SK-N-SH treated with all-trans-retinoic acid at 6 μM for 48 hours (cell line): ENCODE data around the gene NMUR1.

Experiments used
- ATAC-seq: fragments of 200-7000 bp; cut with Tn5 transposase; 3 replicates; pipeline ENCODE4 v1.9.1; 2020; ENCODE audit warnings: mild to moderate bottlenecking, moderate library complexity
- ARNTL ChIP-seq: fragments of 450-650 bp; formaldehyde crosslinking; IDR thresholded peaks from 2 replicates; pipeline ENCODE4 v1.5.0; 2020; ENCODE audit warnings: low read depth, mild to moderate bottlenecking, moderate library complexity, borderline replicate concordance
- BACH2 ChIP-seq: fragments of 250-450 bp; sonication (Bioruptor Pico); IDR thresholded peaks from 2 replicates; pipeline ENCODE4 v1.9.0; 2021; ENCODE audit warnings: mild to moderate bottlenecking, borderline replicate concordance
- CREB5 ChIP-seq: fragments of 250-450 bp; sonication (Bioruptor Pico); IDR thresholded peaks from 2 replicates; pipeline ENCODE4 v1.5.1; 2020; ENCODE audit warnings: low read depth, mild to moderate bottlenecking, moderate library complexity
- CSDC2 ChIP-seq: fragments of 250-450 bp; sonication (Bioruptor Pico); IDR thresholded peaks from 2 replicates; pipeline ENCODE4 v1.5.0; 2020; ENCODE audit warnings: mild to moderate bottlenecking, moderate library complexity
- CSRNP3 ChIP-seq: fragments of 250-450 bp; sonication (Bioruptor Pico); IDR thresholded peaks from 2 replicates; pipeline ENCODE4 v1.5.1; 2021; ENCODE audit warnings: mild to moderate bottlenecking, moderate library complexity
- ESRRG ChIP-seq: fragments of 250-450 bp; sonication (Bioruptor Pico); IDR thresholded peaks from 2 replicates; pipeline ENCODE4 v1.6.1; 2021; ENCODE audit warnings: mild to moderate bottlenecking
- GLIS3 ChIP-seq: fragments of 250-450 bp; sonication (Bioruptor Pico); IDR thresholded peaks from 2 replicates; pipeline ENCODE4 v1.5.0; 2020; ENCODE audit warnings: mild to moderate bottlenecking, moderate library complexity
- ISL1 ChIP-seq: fragments of 250-450 bp; sonication (Bioruptor Pico); IDR thresholded peaks from 2 replicates; pipeline ENCODE4 v2.1.2; 2022; ENCODE audit warnings: mild to moderate bottlenecking, moderate library complexity
- OSR1 ChIP-seq: fragments of 250-450 bp; sonication (Bioruptor Pico); IDR thresholded peaks from 2 replicates; pipeline ENCODE4 v1.8.0; 2022; ENCODE audit warnings: moderate library complexity, mild to moderate bottlenecking, inconsistent platforms
- POU6F1 ChIP-seq: fragments of 250-450 bp; sonication (Bioruptor Pico); IDR thresholded peaks from 2 replicates; pipeline ENCODE4 v1.8.0; 2021; ENCODE audit warnings: low read depth, mild to moderate bottlenecking, moderate library complexity, borderline replicate concordance
- PPARA ChIP-seq: fragments of 250-450 bp; sonication (Bioruptor Pico); IDR thresholded peaks from 2 replicates; pipeline ENCODE4 v1.5.0; 2020; ENCODE audit warnings: mild to moderate bottlenecking, borderline replicate concordance
- RARB ChIP-seq: fragments of 250-450 bp; sonication (Bioruptor Pico); IDR thresholded peaks from 2 replicates; pipeline ENCODE4 v1.8.0; 2021; ENCODE audit warnings: mild to moderate bottlenecking, moderate library complexity
- SNAI2 ChIP-seq: fragments of 250-450 bp; sonication (Bioruptor Pico); IDR thresholded peaks from 2 replicates; pipeline ENCODE4 v1.5.0; 2020; ENCODE audit warnings: mild to moderate bottlenecking, moderate library complexity
- TCF4 ChIP-seq: fragments of 250-450 bp; sonication (Bioruptor Pico); IDR thresholded peaks from 2 replicates; pipeline ENCODE4 v1.8.0; 2021; ENCODE audit warnings: mild to moderate bottlenecking, moderate library complexity, borderline replicate concordance
- TOX ChIP-seq: fragments of 250-450 bp; sonication (Bioruptor Pico); IDR thresholded peaks from 2 replicates; pipeline ENCODE4 v1.8.0; 2021; ENCODE audit warnings: mild to moderate bottlenecking, moderate library complexity, borderline replicate concordance
- TSHZ2 ChIP-seq: fragments of 250-450 bp; sonication (Bioruptor Pico); IDR thresholded peaks from 2 replicates; pipeline ENCODE4 v1.5.0; 2020; ENCODE audit warnings: mild to moderate bottlenecking, moderate library complexity
- ZC3H10 ChIP-seq: fragments of 250-450 bp; sonication (Bioruptor Pico); IDR thresholded peaks from 2 replicates; pipeline ENCODE4 v1.5.1; 2021; ENCODE audit warnings: mild to moderate bottlenecking, moderate library complexity
- ZFP3 ChIP-seq: fragments of 250-450 bp; sonication (Bioruptor Pico); IDR thresholded peaks from 2 replicates; pipeline ENCODE4 v1.5.0; 2020; ENCODE audit warnings: mild to moderate bottlenecking, moderate library complexity
- ZNF70 ChIP-seq: fragments of 450-650 bp; formaldehyde crosslinking; IDR thresholded peaks from 2 replicates; pipeline ENCODE4 v1.5.0; 2020; ENCODE audit warnings: mild to moderate bottlenecking, moderate library complexity
- ZNF8 ChIP-seq: fragments of 450-650 bp; formaldehyde crosslinking; IDR thresholded peaks from 2 replicates; pipeline ENCODE4 v1.5.0; 2020; ENCODE audit warnings: mild to moderate bottlenecking, moderate library complexity

The NMUR1 gene

GRCh38 chr2:231526341-231527090 lies 3.7 kb downstream of the NMUR1 start:
- no peak for ATAC-seq
- no peak for TF ChIP-seq ZNF8 (CRISPR knock-in tag)
- TF ChIP-seq ZFP3 = no peak
- TF ChIP-seq TOX (CRISPR knock-in tag) = no peak
- no peak for TF ChIP-seq GLIS3
- no peak for TF ChIP-seq CSDC2
- TF ChIP-seq TCF4 (CRISPR knock-in tag) = no peak
- no peak for TF ChIP-seq CSRNP3 (CRISPR knock-in tag)
- no peak for TF ChIP-seq SNAI2 (CRISPR knock-in tag)
- TF ChIP-seq TSHZ2 (CRISPR knock-in tag) = no peak
- TF ChIP-seq ZC3H10 (CRISPR knock-in tag) = no peak
- no peak for TF ChIP-seq ZNF70 (CRISPR knock-in tag)
- no peak for TF ChIP-seq ESRRG (CRISPR knock-in tag)
- no peak for TF ChIP-seq PPARA (CRISPR knock-in tag)
- TF ChIP-seq BACH2 (CRISPR knock-in tag) = no peak
- no peak for TF ChIP-seq RARB
- TF ChIP-seq, all 23 proteins: peak for 0

GRCh38 chr2:231525248-231526163 lies 4.7 kb downstream of the NMUR1 start:
- ATAC-seq = no peak
- TF ChIP-seq TCF4 (CRISPR knock-in tag) = no peak
- TF ChIP-seq POU6F1 (CRISPR knock-in tag) = no peak

- TF ChIP-seq CSRNP3 (CRISPR knock-in tag) (no peak), ESRRG (CRISPR knock-in tag) (no peak), CREB5 (CRISPR knock-in tag) (no peak), OSR1 (CRISPR knock-in tag) (no peak), PPARA (CRISPR knock-in tag) (no peak), ARNTL (CRISPR knock-in tag) (no peak), ISL1 (CRISPR knock-in tag) (no peak), ZNF8 (CRISPR knock-in tag) (no peak), POU6F1 (CRISPR knock-in tag) (no peak)
- no peak for ATAC-seq
Observed at GRCh38 chr2:231524477-231525247, 5.6 kb downstream of the NMUR1 start.
